K562 (cell line): Measurements from ENCODE around the gene LCTL. TPM values are rescaled to one million over a fixed set of nuclear protein-coding genes. Genes with fewer than 3 reads are reported as not detected.

ENCODE experiments used
- ARNT ChIP-seq, 2 experiments: fragments of 450-650 bp; IDR thresholded peaks; 2 replicates each; pipeline ENCODE4 v1.6.1; 2016; ENCODE audit warnings: mild to moderate bottlenecking in 1 of 2
- BACH1 ChIP-seq: fragments of 200-800 bp; sonication (Bioruptor generic); IDR thresholded peaks from 2 replicates; pipeline ENCODE4 v1.6.1; 2016; ENCODE audit warnings: missing genetic modification characterization, missing compliant biosample characterization
- CGGBP1 ChIP-seq: fragments of 250-450 bp; sonication (Bioruptor Pico); IDR thresholded peaks from 2 replicates; pipeline ENCODE4 v1.9.0; 2021; ENCODE audit warnings: mild to moderate bottlenecking
- DNMT1 ChIP-seq: fragments of 450-650 bp; IDR thresholded peaks from 2 replicates; pipeline ENCODE4 v1.6.1; 2016; ENCODE audit warnings: antibody characterized with exemption, mild to moderate bottlenecking
- E2F5 ChIP-seq: sonication (generic); formaldehyde crosslinking; IDR thresholded peaks from 2 replicates; pipeline ENCODE4 v1.8.0; 2022; ENCODE audit warnings: mild to moderate bottlenecking, missing genetic modification reagents
- HEY1 ChIP-seq: fragments of 250-450 bp; sonication (Bioruptor Pico); IDR thresholded peaks from 2 replicates; pipeline ENCODE4 v1.5.0; 2020; ENCODE audit warnings: mild to moderate bottlenecking, moderate library complexity, borderline replicate concordance
- KDM5B ChIP-seq: fragments of 200-600 bp; sonication (generic); IDR thresholded peaks from 2 replicates; pipeline ENCODE4 v1.6.1; 2012; ENCODE audit warnings: low read depth, mild to moderate bottlenecking, moderate library complexity, low read length, control low read depth, inconsistent platforms; ENCODE audit not compliant: insufficient replicate concordance
- MTA2 ChIP-seq: fragments of 450-650 bp; IDR thresholded peaks from 2 replicates; pipeline ENCODE4 v1.6.1; 2016; ENCODE audit warnings: low read depth
- POU5F1 ChIP-seq: fragments of 150-350 bp; IDR thresholded peaks from 2 replicates; pipeline ENCODE4 v1.6.1; 2014; ENCODE audit warnings: borderline replicate concordance, low read length, low read depth, mild to moderate bottlenecking; ENCODE audit not compliant: partially characterized antibody
- PURB ChIP-seq: sonication (generic); formaldehyde crosslinking; IDR thresholded peaks from 2 replicates; pipeline ENCODE4 v1.9.0; 2021; ENCODE audit warnings: low read depth, mild to moderate bottlenecking, missing genetic modification reagents
- RBFOX2 ChIP-seq: fragments of 200-400 bp; formaldehyde crosslinking; IDR thresholded peaks from 2 replicates; pipeline ENCODE4 v1.6.1; 2017; ENCODE audit warnings: low read depth, mild to moderate bottlenecking, low read length, moderate library complexity
- STAT6 ChIP-seq: sonication (generic); formaldehyde crosslinking; IDR thresholded peaks from 2 replicates; pipeline ENCODE4 v1.8.1; 2023; ENCODE audit warnings: mild to moderate bottlenecking, missing genetic modification reagents
- THRAP3 ChIP-seq: fragments of 450-650 bp; IDR thresholded peaks from 2 replicates; pipeline ENCODE4 v1.6.1; 2016; ENCODE audit warnings: mild to moderate bottlenecking, inconsistent platforms, borderline replicate concordance
- VEZF1 ChIP-seq: fragments of 200-800 bp; sonication (Bioruptor generic); IDR thresholded peaks from 2 replicates; pipeline ENCODE4 v1.6.1; 2017; ENCODE audit warnings: missing genetic modification characterization, missing compliant biosample characterization
- ZBTB8A ChIP-seq: fragments of 450-650 bp; IDR thresholded peaks from 2 replicates; pipeline ENCODE4 v1.6.1; 2018; ENCODE audit warnings: mild to moderate bottlenecking, moderate library complexity; ENCODE audit not compliant: partially characterized antibody
- ZNF224 ChIP-seq: sonication (generic); formaldehyde crosslinking; IDR thresholded peaks from 2 replicates; pipeline ENCODE4 v1.8.0; 2022; ENCODE audit warnings: mild to moderate bottlenecking, missing genetic modification reagents
- ZNF23 ChIP-seq: fragments of 250-450 bp; sonication (Bioruptor Pico); IDR thresholded peaks from 2 replicates; pipeline ENCODE4 v1.4.0; 2020; ENCODE audit warnings: mild to moderate bottlenecking
- ZNF282 ChIP-seq: sonication (generic); formaldehyde crosslinking; IDR thresholded peaks from 2 replicates; pipeline ENCODE4 v1.8.1; 2023; ENCODE audit warnings: missing genetic modification reagents
- ZNF445 ChIP-seq: fragments of 250-450 bp; sonication (Bioruptor Pico); IDR thresholded peaks from 2 replicates; pipeline ENCODE4 v1.4.0; 2020; ENCODE audit warnings: low read depth, mild to moderate bottlenecking, moderate library complexity
- ZNF639 ChIP-seq, 2 experiments: fragments of 200-800 bp in 1 of 2; sonication (Bioruptor generic) in 1 of 2; sonication (generic) in 1 of 2; formaldehyde crosslinking in 1 of 2; IDR thresholded peaks in 1 of 2; conservative IDR thresholded peaks in 1 of 2; 2 replicates each; pipeline versions ENCODE4 v1.5.0 to v1.6.1; 2016 to 2020; ENCODE audit warnings: missing compliant biosample characterization in 1 of 2, missing genetic modification characterization in 1 of 2, missing genetic modification reagents in 1 of 2
- ZNF778 ChIP-seq: fragments of 450-650 bp; formaldehyde crosslinking; IDR thresholded peaks from 2 replicates; pipeline ENCODE4 v1.4.0; 2020; ENCODE audit warnings: mild to moderate bottlenecking, moderate library complexity
- polyA plus RNA-seq, 8 experiments: library from polyadenylated mRNA; depleted of rRNA in 4 of 8; stranded (reverse) in 5 of 8; unstranded in 3 of 8; fragments of >200 nt; fragmentation: Nextera tagmentation in 2 of 8; fragmentation: Illumina TruSeq in 1 of 8; extraction: Ambion mirVana in 2 of 8; extraction: Trizol in 1 of 8; gene quantifications; 2 replicates each; pipeline versions ENCODE4 v1.2.1 to v1.2.3, GENCODE V29; 2011 to 2014; ENCODE audit warnings: inconsistent platforms in 1 of 8, missing spikeins in 1 of 8
- total RNA-seq, 7 experiments: library from RNA; depleted of rRNA in 6 of 7; stranded (reverse); fragments of >200 nt in 6 of 7; fragmentation: Illumina TruSeq in 2 of 7; extraction: Trizol in 2 of 7; gene quantifications; 2 replicates each; pipeline versions ENCODE4 v1.2.1 to v1.2.3, GENCODE V29; 2011 to 2021; ENCODE audit warnings: low replicate concordance in 1 of 7

Gene LCTL
- total and polyA plus RNA-seq, 9 of the 15 experiments (the other 6 are each of a cell fraction or from before 2014, with no cell fraction given), result 0.08 to 0.31 (median 0.17) TPM; not detected in 6

GRCh38 chr15:66504563-66505429 is 61.0 kb downstream of the LCTL start, which contains the start of the genes RPL4 and ZWILCH (continued):
- TF ChIP-seq STAT6, result no peak
- TF ChIP-seq ZNF224 (CRISPR knock-in tag), result no peak
- TF ChIP-seq ZNF778 (CRISPR knock-in tag), result no peak
- TF ChIP-seq POU5F1, result no peak
- TF ChIP-seq E2F5, result no peak
- TF ChIP-seq ZNF282 (CRISPR knock-in tag), result no peak
- TF ChIP-seq THRAP3, result no peak
- no peak for TF ChIP-seq HEY1
- no peak for TF ChIP-seq CGGBP1 (CRISPR knock-in tag)
- peak; percentile 79 for TF ChIP-seq VEZF1 (CRISPR knock-in tag)
- TF ChIP-seq KDM5B, result peak; percentile 97
- no peak for TF ChIP-seq ZNF23 (CRISPR knock-in tag)
- TF ChIP-seq DNMT1, result no peak; the same call in 1 of the 2 replicates
- no peak for TF ChIP-seq MTA2
- peak; percentile 85 for TF ChIP-seq RBFOX2
- TF ChIP-seq ZNF445 (CRISPR knock-in tag), result no peak
- peak in 1 of 2 experiments; percentile 65; a peak in 1 of 4 replicates for TF ChIP-seq ZNF639 (CRISPR knock-in tag; conservative IDR thresholded peaks at IDR 0.05 in 1 of 2, IDR thresholded peaks at IDR 0.05 in 1 of 2)
- no peak for TF ChIP-seq PURB (CRISPR knock-in tag)
- no peak for TF ChIP-seq BACH1 (tag)
- TF ChIP-seq ARNT (IDR thresholded peaks at IDR 0.05), result peak; percentile 90 to 93; a peak in 3 of 4 replicates
- TF ChIP-seq ZBTB8A, result peak; percentile 60
